B cell (primary cell): Measurements from ENCODE around the gene CDKL4.

Source experiments
- CTCF ChIP-seq: fragments of 200-600 bp; IDR thresholded peaks from one replicate; pipeline ENCODE4 v1.8.0; 2022; ENCODE audit warnings: antibody characterized with exemption, mild to moderate bottlenecking
- EZH2 ChIP-seq: IDR thresholded peaks from 2 replicates; pipeline ENCODE4 v1.6.1; 2012; ENCODE audit warnings: borderline replicate concordance, low read depth, mild to moderate bottlenecking, moderate library complexity, low read length; ENCODE audit not compliant: insufficient read depth, poor library complexity, severe bottlenecking

DNA sequence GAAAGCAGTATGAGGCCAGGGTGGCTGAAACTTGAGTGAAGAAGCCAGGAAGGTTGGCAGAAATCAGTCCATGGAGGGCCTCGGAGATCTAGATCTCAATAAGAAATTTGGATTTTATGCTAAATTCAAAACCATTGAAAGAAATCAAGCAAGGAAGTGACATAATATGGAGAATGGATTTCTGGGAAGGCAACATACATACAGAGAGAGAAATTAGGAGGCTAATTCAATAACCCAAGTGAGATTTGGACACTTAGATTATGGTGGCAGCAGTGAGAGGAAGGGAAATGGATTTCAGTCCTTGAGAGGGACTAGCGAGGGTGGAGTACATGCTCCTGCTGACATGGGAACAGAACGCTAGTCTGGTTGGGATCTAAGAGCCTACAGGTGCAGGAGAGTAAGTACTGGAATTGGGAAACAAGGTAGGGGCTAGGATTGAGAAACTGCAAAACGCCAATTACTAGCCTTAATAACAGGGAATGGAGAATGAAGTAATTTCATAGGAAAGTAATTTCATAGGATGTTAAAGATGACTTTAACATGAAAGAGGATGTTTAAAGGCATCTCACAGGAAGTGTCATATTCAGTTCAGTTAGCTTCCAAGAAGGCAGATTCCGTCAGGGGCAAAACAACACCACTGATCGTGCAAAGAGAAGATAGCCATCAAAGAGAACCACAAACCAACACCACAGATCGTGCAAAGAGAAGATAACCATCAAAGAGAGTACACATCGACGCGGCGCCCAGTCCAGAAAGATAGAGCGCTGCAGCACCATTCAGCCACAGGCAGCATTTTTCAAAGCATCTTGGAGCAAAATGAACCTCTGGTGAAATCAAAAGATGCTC, 27.2 kb downstream of the CDKL4 start:
- TF ChIP-seq CTCF (no peak), EZH2 (no peak)
